H1 (cell line): ENCODE data around the gene R3HDM4. TPM values are rescaled to one million over a fixed set of nuclear protein-coding genes. Genes with fewer than 3 reads are reported as not detected.

Experiments
- CTCF ChIA-PET: fragments of 300-600 bp; sonication (Branson Sonifier 250); formaldehyde crosslinking; loops from one replicate; lab custom pipeline; 2021; ENCODE audit not compliant: partially characterized antibody; lab: Charles Lee
- POLR2A ChIA-PET: fragments of 300-600 bp; sonication (Branson Sonifier 250); formaldehyde crosslinking; loops from one replicate; lab custom pipeline; 2021; ENCODE audit warnings: inconsistent platforms; ENCODE audit not compliant: partially characterized antibody; lab: Charles Lee
- DNase-seq, 2 experiments: peaks; one replicate each; pipeline versions ENCODE4 v3.0.0 to v3.0.0-alpha.2; 2010 to 2022; ENCODE audit warnings: low spot score in 2 of 2, low read depth in 1 of 2, mixed read lengths in 1 of 2
- FAIRE-seq: peaks from 2 replicates; lab custom pipeline; 2011; peaks lifted over from hg19 to GRCh38; lab: Jason Lieb, UNC
- H2AFZ ChIP-seq: 2 replicates; pipeline ENCODE4 v1.8.1; 2012; ENCODE audit warnings: low read length, inconsistent platforms
- H2AK5ac ChIP-seq: 2 replicates; pipeline ENCODE4 v1.6.1; 2013; ENCODE audit warnings: low read depth, low read length
- H2BK120ac ChIP-seq: replicated peaks from 2 replicates; pipeline ENCODE3; 2013; ENCODE audit warnings: low read depth, low read length, inconsistent platforms
- H2BK12ac ChIP-seq: 2 replicates; pipeline ENCODE4 v1.6.1; 2013; ENCODE audit warnings: low read depth, low read length
- H2BK15ac ChIP-seq: 2 replicates; pipeline ENCODE4 v1.6.1; 2013; ENCODE audit warnings: low read length
- H2BK20ac ChIP-seq: 2 replicates; pipeline ENCODE4 v1.6.1; 2013; ENCODE audit warnings: low read length
- H2BK5ac ChIP-seq: 2 replicates; pipeline ENCODE4 v1.6.1; 2013; ENCODE audit warnings: low read depth, low read length
- H3K14ac ChIP-seq: 2 replicates; pipeline ENCODE4 v1.6.1; 2013; ENCODE audit warnings: inconsistent platforms; ENCODE audit not compliant: insufficient read length
- H3K18ac ChIP-seq: 2 replicates; pipeline ENCODE4 v1.6.1; 2013; ENCODE audit warnings: low read length; ENCODE audit errors: extremely low read depth
- H3K23ac ChIP-seq: 2 replicates; pipeline ENCODE4 v1.6.1; 2013; ENCODE audit warnings: inconsistent platforms; ENCODE audit not compliant: insufficient read length
- H3K23me2 ChIP-seq: 2 replicates; pipeline ENCODE4 v1.6.1; 2013; ENCODE audit warnings: low read depth, low read length
- H3K27ac ChIP-seq: 2 replicates; pipeline ENCODE4 v1.6.1; 2011; ENCODE audit warnings: low read depth, low read length, inconsistent platforms
- H3K27me3 ChIP-seq, 4 experiments: replicated peaks in 1 of 4; 1 replicate in 1 of 4; 2 replicates in 3 of 4; pipeline versions ENCODE4 v1.6.1 to v1.8.1; 2011 to 2013; ENCODE audit warnings: low read length in 3 of 4, mild to moderate bottlenecking in 3 of 4, inconsistent platforms in 2 of 4, mixed read lengths in 2 of 4, moderate library complexity in 1 of 4; ENCODE audit not compliant: control insufficient read depth in 3 of 4, insufficient read depth in 3 of 4; ENCODE audit errors: extremely low read depth in 1 of 4
- H3K36me3 ChIP-seq, 4 experiments: 2 replicates each; pipeline versions ENCODE4 v1.6.1 to v1.8.1; 2011 to 2013; ENCODE audit warnings: mild to moderate bottlenecking in 4 of 4, low read length in 3 of 4, moderate library complexity in 2 of 4, control low read depth in 1 of 4, inconsistent platforms in 1 of 4; ENCODE audit not compliant: insufficient read depth in 4 of 4, control insufficient read depth in 2 of 4
- H3K4ac ChIP-seq: replicated peaks from 2 replicates; pipeline ENCODE3; 2013; ENCODE audit warnings: low read length, low read depth, mixed read lengths, inconsistent platforms; ENCODE audit not compliant: insufficient read length
- H3K4me1 ChIP-seq, 4 experiments: replicated peaks in 1 of 4; 1 replicate in 1 of 4; 2 replicates in 3 of 4; pipeline versions ENCODE4 v1.6.1 to v1.8.1; 2011 to 2013; ENCODE audit warnings: low read length in 3 of 4, inconsistent platforms in 2 of 4, mixed read lengths in 1 of 4; ENCODE audit not compliant: insufficient read depth in 4 of 4, control insufficient read depth in 3 of 4
- H3K4me2 ChIP-seq, 2 experiments: 2 replicates each; pipeline versions ENCODE4 v1.6.1 to v1.8.1; 2011 to 2013; ENCODE audit warnings: low read depth in 2 of 2, low read length in 2 of 2, control low read depth in 1 of 2, inconsistent platforms in 1 of 2, mild to moderate bottlenecking in 1 of 2; ENCODE audit not compliant: insufficient read depth in 1 of 2
- H3K4me3 ChIP-seq, 4 experiments: fragments of 200-600, 300-600 bp in 1 of 4; sonication (generic), shearing (Covaris generic), sonication (Bioruptor Twin) in 1 of 4; 2 replicates each; pipeline versions ENCODE4 v1.5.1 to v1.8.1; 2011 to 2016; ENCODE audit warnings: low read length in 4 of 4, low read depth in 3 of 4, control low read depth in 2 of 4, inconsistent platforms in 2 of 4, mild to moderate bottlenecking in 2 of 4, mixed read lengths in 1 of 4, moderate library complexity in 1 of 4; ENCODE audit not compliant: insufficient read depth in 2 of 4; ENCODE audit errors: extremely low read depth in 1 of 4
- H3K56ac ChIP-seq: replicated peaks from 2 replicates; pipeline ENCODE3; 2013; ENCODE audit warnings: low read depth, mild to moderate bottlenecking, mixed read lengths, low read length, inconsistent platforms; ENCODE audit not compliant: insufficient read length
- H3K79me1 ChIP-seq: 2 replicates; pipeline ENCODE4 v1.6.1; 2013; ENCODE audit warnings: low read depth, low read length, control low read depth
- H3K79me2 ChIP-seq, 2 experiments: 2 replicates each; pipeline versions ENCODE4 v1.6.1 to v1.8.1; 2012 to 2013; ENCODE audit warnings: low read length in 2 of 2, mild to moderate bottlenecking in 2 of 2, inconsistent platforms in 1 of 2; ENCODE audit not compliant: insufficient read depth in 2 of 2, control insufficient read depth in 1 of 2
- H3K9ac ChIP-seq, 4 experiments: replicated peaks in 1 of 4; 1 replicate in 1 of 4; 2 replicates in 3 of 4; pipeline versions ENCODE4 v1.6.1 to v1.8.1; 2011 to 2013; ENCODE audit warnings: low read depth in 3 of 4, low read length in 3 of 4, control low read depth in 2 of 4, mild to moderate bottlenecking in 2 of 4, moderate library complexity in 2 of 4, inconsistent platforms in 1 of 4; ENCODE audit errors: extremely low read depth in 1 of 4
- H3K9me3 ChIP-seq, 2 experiments: 2 replicates each; pipeline versions ENCODE4 v1.6.1 to v1.8.1; 2012 to 2013; ENCODE audit warnings: mild to moderate bottlenecking in 2 of 2, moderate library complexity in 2 of 2, control low read depth in 1 of 2, inconsistent platforms in 1 of 2, low read depth in 1 of 2, low read length in 1 of 2, mixed read lengths in 1 of 2; ENCODE audit not compliant: insufficient read depth in 2 of 2
- H4K20me1 ChIP-seq, 2 experiments: replicated peaks in 1 of 2; 2 replicates each; pipeline versions ENCODE3 to v1.8.1; 2011 to 2013; ENCODE audit warnings: inconsistent platforms in 2 of 2, low read length in 2 of 2, mild to moderate bottlenecking in 1 of 2; ENCODE audit not compliant: insufficient read depth in 2 of 2, control insufficient read depth in 1 of 2
- H4K5ac ChIP-seq: 2 replicates; pipeline ENCODE4 v1.6.1; 2013; ENCODE audit warnings: low read length, low read depth, mixed read lengths, inconsistent platforms; ENCODE audit not compliant: insufficient read length
- H4K8ac ChIP-seq: 2 replicates; pipeline ENCODE4 v1.8.0; 2013; ENCODE audit warnings: mild to moderate bottlenecking, moderate library complexity, low read length, inconsistent platforms; ENCODE audit not compliant: insufficient read depth; ENCODE audit errors: extremely low read depth
- H4K91ac ChIP-seq: replicated peaks from 2 replicates; pipeline ENCODE3; 2013; ENCODE audit warnings: low read length, mixed read lengths, inconsistent platforms; ENCODE audit not compliant: insufficient read length
- CHD2 ChIP-seq: IDR thresholded peaks from 2 replicates; pipeline ENCODE4 v1.6.1; 2012; ENCODE audit warnings: low read length, improper control_type of control experiment
- CTCF ChIP-seq, 3 experiments: IDR thresholded peaks; 1 replicate in 2 of 3; 2 replicates in 1 of 3; pipeline versions ENCODE4 v1.5.1 to v1.6.1; 2011; ENCODE audit warnings: low read length in 3 of 3, mild to moderate bottlenecking in 3 of 3, inconsistent platforms in 2 of 3, low read depth in 1 of 3, moderate library complexity in 1 of 3; ENCODE audit not compliant: insufficient read depth in 1 of 3; ENCODE audit errors: control extremely low read depth in 1 of 3
- KDM1A ChIP-seq: fragments of 200-600, 300-600 bp; sonication (generic); IDR thresholded peaks from 2 replicates; pipeline ENCODE4 v1.7.1; 2016; ENCODE audit warnings: mild to moderate bottlenecking, low read length, borderline replicate concordance
- RNF2 ChIP-seq: fragments of 200-900, 300-1000 bp; sonication (generic); IDR thresholded peaks from 2 replicates; pipeline ENCODE4 v1.7.1; 2016; ENCODE audit warnings: borderline replicate concordance, low read depth, mild to moderate bottlenecking, antibody characterized with exemption, low read length; ENCODE audit not compliant: poor library complexity, severe bottlenecking; ENCODE audit errors: missing control alignments
- WGBS, 2 experiments: shearing (Covaris generic) in 1 of 2; methylation state at CpG; one replicate each; pipeline versions ENCODE4 v1.1.6 to v1.1.7; 2013 to 2015; ENCODE audit warnings: low lambda C conversion rate in 2 of 2, mixed read lengths in 2 of 2, inconsistent platforms in 1 of 2, low coverage in 1 of 2, missing lambda C conversion rate in 1 of 2; ENCODE audit not compliant: insufficient replicate concordance in 2 of 2, insufficient coverage in 1 of 2, insufficient read length in 1 of 2; ENCODE audit errors: extremely low coverage in 1 of 2, missing lambda C conversion rate in 1 of 2; 5-methylcytosine and 5-hydroxymethylcytosine counted together
- polyA plus RNA-seq, 7 experiments: library from polyadenylated mRNA; depleted of rRNA in 3 of 7; stranded (reverse) in 5 of 7; unstranded in 2 of 7; fragments of >200 nt in 5 of 7; fragments of 200-250 nt in 2 of 7; gene quantifications; 1 replicate in 5 of 7; 2 replicates in 1 of 7; 4 replicates in 1 of 7; pipeline versions ENCODE4 v1.2.1 to v1.2.3, GENCODE V29; 2011 to 2013; ENCODE audit warnings: missing spikeins in 2 of 7, mixed read lengths in 2 of 7
- total RNA-seq: library from RNA; stranded (reverse); fragmentation: NEBNext Ultra II Directional; extraction: Animal tissue kit (Norgen Biotek cat#: 25700); gene quantifications from 2 replicates; pipeline ENCODE4 v1.2.1, GENCODE V29; 2021

Gene R3HDM4
- total and polyA plus RNA-seq, 2 of the 8 experiments (the other 6 are each of a cell fraction or from before 2014, with no cell fraction given): 76.8 to 102 TPM

- no peak overlapping the region for H2BK5ac ChIP-seq
- H3K79me1 ChIP-seq: peaks cover 23% of the 10 kb centered on the region
- H4K20me1 ChIP-seq: peaks cover 4 to 36% of the 10 kb centered on the region in 2 experiments
- H2AK5ac ChIP-seq: no peak overlapping the region
- no peak overlapping the region for H4K5ac ChIP-seq
- H3K4me1 ChIP-seq: no peaks in the 10 kb centered on the region
- no peak overlapping the region for H2BK15ac ChIP-seq
- H3K4me3 ChIP-seq: no peak overlapping the region
- no peak for TF ChIP-seq RNF2
- no peak for TF ChIP-seq CTCF (IDR thresholded peaks at IDR 0.05; ENCODE audit: control extremely low read depth in 1 of 3, insufficient read depth in 1 of 3, low read depth in 1 of 3, low read length in 3 of 3)
- no peak for TF ChIP-seq CHD2
- TF ChIP-seq KDM1A: no peak
- no peak overlapping the region for H3K14ac ChIP-seq
- H3K9me3 ChIP-seq: no peaks in the 10 kb centered on the region
- DNase-seq (no peak), FAIRE-seq (no peak)
- no peak overlapping the region for H2BK120ac ChIP-seq
- H2BK12ac ChIP-seq: no peak overlapping the region
- peaks cover 0 to 12% (median 3%) of the 10 kb centered on the region in 4 experiments; a peak in 3 of 8 replicates for H3K36me3 ChIP-seq
- no peaks in the 10 kb centered on the region for H3K27me3 ChIP-seq
- ChIA-PET CTCF (interaction anchor here (1.2 kb wide), 1 partner anchor 16 kb away, joined by 3 read pairs; no protein-coding TSS in a partner anchor), POLR2A (interaction anchor here (1.1 to 1.3 kb wide), 5 partner anchors 8 to 35 kb away, joined by 3 to 4 read pairs (median 3); no protein-coding TSS in a partner anchor)
- no peaks in the 10 kb centered on the region for H3K23me2 ChIP-seq
- WGBS, 2 experiments: 95% methylated on average over 21 of the region's 27 CpGs; no CpG with 5 or more reads in 1 of the 2 experiments
- no peak overlapping the region for H3K56ac ChIP-seq
- no peak overlapping the region for H3K9ac ChIP-seq
- H3K79me2 ChIP-seq: peaks cover 5 to 35% of the 10 kb centered on the region in 2 experiments
- H3K23ac ChIP-seq: no peak overlapping the region
- no peak overlapping the region for H3K4me2 ChIP-seq
- H4K8ac ChIP-seq: peak overlapping the region; percentile 68; the same call in 1 of the 2 replicates
- H2BK20ac ChIP-seq: no peak overlapping the region
- H3K18ac ChIP-seq: no peak overlapping the region
- H3K27ac ChIP-seq: no peak overlapping the region
- no peak overlapping the region for H2AFZ ChIP-seq
- no peak overlapping the region for H4K91ac ChIP-seq
- H3K4ac ChIP-seq: no peak overlapping the region
Observed at GRCh38 chr19:944171-944567, 31.1 kb upstream of the R3HDM4 start.
